Ramos (cell line): ENCODE measurements around the gene MGAT2.
"Not testable (repeated sequence)": the region's sequence is repeated elsewhere in the genome, so short reads cannot be mapped to it uniquely, and the experiment has no call there.

Experiments
- in situ Hi-C: fragments of 300-500 bp; cut with MboI; formaldehyde crosslinking; loops from one replicate; pipeline ENCODE4 v1.14.3; 2022; ENCODE audit warnings: low sequenced_read_pairs; ENCODE audit not compliant: unreplicated experiment

The MGAT2 gene

GRCh38 chr14:49620182-49621113 lies at the start of gene MGAT2, which contains the start of gene RPL36AL:
TSS of gene MGAT2 (plus strand) at chr14:49620799. CDS start at chr14:49621269, 470 bp downstream.
TSS of gene RPL36AL (minus strand) at chr14:49620626. CDS start at chr14:49619104, 1,522 bp downstream.
- in situ Hi-C loops, result no loop called here

GRCh38 chr14:49574038-49574437 lies 46.6 kb upstream of the MGAT2 start:
- in situ Hi-C loops, result no loop called here

GRCh38 chr14:49578141-49578540 lies 42.5 kb upstream of the MGAT2 start:
- in situ Hi-C loops, result no loop called here

- in situ Hi-C loops, result no loop called here
Observed at GRCh38 chr14:49579841-49580240, 40.8 kb upstream of the MGAT2 start.

GRCh38 chr14:49581209-49582112 lies 39.1 kb upstream of the MGAT2 start:
- in situ Hi-C loops, result no loop called here

- in situ Hi-C loops, result no loop called here
Observed at GRCh38 chr14:49582113-49582977, 38.3 kb upstream of the MGAT2 start.

- in situ Hi-C loops, result no loop called here
Observed at GRCh38 chr14:49583629-49584028, 37.0 kb upstream of the MGAT2 start.

GRCh38 chr14:49584058-49584457 lies 36.5 kb upstream of the MGAT2 start:
- in situ Hi-C loops, result no loop called here

- in situ Hi-C loops, result not testable (repeated sequence)
Observed at GRCh38 chr14:49584981-49585640, 35.5 kb upstream of the MGAT2 start.

GRCh38 chr14:49585803-49586672 lies 34.6 kb upstream of the MGAT2 start, which contains the start of gene RPS29:
TSS of gene RPS29 (minus strand) at chr14:49586380. CDS start at chr14:49586346, 34 bp downstream.
- in situ Hi-C loops, result no loop called here

GRCh38 chr14:49586673-49587460 lies 33.7 kb upstream of the MGAT2 start:
- in situ Hi-C loops, result no loop called here

- in situ Hi-C loops, result no loop called here
Observed at GRCh38 chr14:49589387-49589786, 31.2 kb upstream of the MGAT2 start.

GRCh38 chr14:49593016-49593415 lies 27.6 kb upstream of the MGAT2 start:
- in situ Hi-C loops, result no loop called here

GRCh38 chr14:49594347-49595091 lies 26.1 kb upstream of the MGAT2 start:
- in situ Hi-C loops, result no loop called here

GRCh38 chr14:49598189-49598484 lies 22.5 kb upstream of the MGAT2 start:
- in situ Hi-C loops, result no loop called here

GRCh38 chr14:49598485-49599300 lies 21.9 kb upstream of the MGAT2 start, which contains the start of gene LRR1:
TSS of gene LRR1 (plus strand) at chr14:49598940. CDS start at chr14:49599021, 81 bp downstream.
- in situ Hi-C loops, result no loop called here
